A204.1 (cell line): ENCODE results near the gene HDHD3.
"Not testable (repeated sequence)": the region's sequence is repeated elsewhere in the genome, so short reads cannot be mapped to it uniquely, and the experiment has no call there.

Experiments
- FAIRE-seq: peaks from 2 replicates; lab custom pipeline; 2012; peaks lifted over from hg19 to GRCh38; lab: Jason Lieb, UNC

The HDHD3 gene

GRCh38 chr9:113388833-113389232, 12.0 kb upstream of the HDHD3 start:
- no peak for FAIRE-seq

DNA sequence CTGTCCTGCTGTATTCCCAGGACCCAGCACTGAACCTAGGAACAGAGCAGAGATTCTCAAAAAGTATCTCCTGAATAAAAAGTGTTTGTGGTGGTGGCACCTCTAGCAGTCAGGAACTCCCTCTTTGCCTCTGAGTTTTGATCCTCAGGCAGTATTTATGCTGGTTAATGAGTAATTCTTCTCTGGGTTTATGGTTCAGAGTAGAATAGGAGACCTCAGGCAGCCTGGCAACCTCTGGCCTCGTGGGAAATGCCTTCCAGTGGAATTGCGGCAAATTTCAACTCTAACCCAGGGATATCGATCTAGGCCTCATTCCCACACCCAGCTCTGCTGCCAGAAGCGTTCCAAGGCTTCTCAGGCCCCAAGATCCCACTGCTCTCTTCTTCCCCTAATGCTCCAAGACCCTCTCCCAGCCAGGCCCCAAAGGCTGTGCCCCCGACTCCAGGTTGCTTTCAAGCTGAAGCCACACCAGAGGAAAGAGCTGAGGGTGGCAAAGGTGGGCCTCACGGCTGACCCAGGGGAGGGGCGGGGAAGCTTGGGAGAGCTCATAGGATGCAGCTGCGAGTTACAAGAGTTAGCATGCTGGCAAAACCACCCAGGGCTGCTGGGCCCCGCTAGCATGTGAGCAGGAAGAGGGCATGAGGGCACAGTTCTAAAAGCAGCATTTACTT, 10.9 kb upstream of the HDHD3 start:
- no peak for FAIRE-seq

GRCh38 chr9:113386571-113387393, 10.0 kb upstream of the HDHD3 start:
- FAIRE-seq, result no peak

- FAIRE-seq, result no peak
Observed at GRCh38 chr9:113381909-113382411, 5.2 kb upstream of the HDHD3 start.

GRCh38 chr9:113381441-113381840, 4.7 kb upstream of the HDHD3 start:
- FAIRE-seq, result not testable (repeated sequence)

GRCh38 chr9:113380869-113381378, 4.1 kb upstream of the HDHD3 start:
- no peak for FAIRE-seq

DNA sequence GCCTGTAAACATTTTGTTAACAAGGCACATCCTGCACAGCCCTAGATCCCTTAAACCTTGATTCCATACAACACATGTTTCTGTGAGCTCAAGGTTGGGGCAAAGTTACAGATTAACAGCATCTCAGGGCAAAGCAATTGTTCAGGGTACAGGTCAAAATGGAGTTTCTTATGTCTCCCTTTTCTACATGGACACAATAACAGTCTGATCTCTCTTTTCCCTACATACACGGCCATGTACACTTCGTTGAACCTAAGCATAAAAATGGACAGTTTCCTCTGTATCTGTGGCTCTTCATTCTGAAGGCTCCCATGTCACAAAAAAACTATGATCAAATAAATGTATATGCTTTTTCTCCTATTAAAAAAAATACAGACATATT, 3.0 kb upstream of the HDHD3 start:
- FAIRE-seq, result not testable (repeated sequence)

DNA sequence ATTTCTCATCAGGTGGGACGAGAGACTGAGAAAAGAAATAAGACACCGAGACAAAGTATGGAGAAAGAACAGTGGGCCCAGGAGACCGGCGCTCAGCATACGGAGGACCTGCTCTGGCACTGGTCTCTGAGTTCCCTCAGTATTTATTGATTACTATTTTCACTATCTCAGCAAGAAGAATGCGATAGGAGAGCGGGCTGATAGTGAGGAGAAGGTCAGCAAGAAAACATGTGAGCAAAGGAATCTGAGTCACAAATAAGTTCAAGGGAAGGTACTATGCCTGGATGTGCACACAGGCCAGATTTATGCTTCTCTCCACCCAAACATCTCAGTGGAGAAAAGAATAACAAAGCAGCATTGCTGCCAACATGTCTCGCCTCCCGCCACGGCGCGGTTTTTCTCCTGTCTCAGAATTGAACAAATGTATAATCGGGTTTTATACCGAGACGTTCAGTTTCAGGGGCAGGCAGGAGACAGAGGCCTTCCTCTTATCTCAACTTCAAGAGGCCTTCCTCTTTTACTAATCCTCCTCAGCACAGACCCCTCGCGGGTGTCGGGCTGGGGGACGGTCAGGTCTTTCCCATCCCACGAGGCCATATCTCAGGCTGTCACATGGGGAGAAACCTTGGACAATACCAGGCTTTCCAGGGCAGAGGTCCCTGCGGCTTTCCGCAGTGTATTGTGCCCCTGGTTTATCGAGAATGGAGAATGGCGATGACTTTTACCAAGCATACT, 2.5 kb upstream of the HDHD3 start:
- not testable (repeated sequence) for FAIRE-seq

DNA sequence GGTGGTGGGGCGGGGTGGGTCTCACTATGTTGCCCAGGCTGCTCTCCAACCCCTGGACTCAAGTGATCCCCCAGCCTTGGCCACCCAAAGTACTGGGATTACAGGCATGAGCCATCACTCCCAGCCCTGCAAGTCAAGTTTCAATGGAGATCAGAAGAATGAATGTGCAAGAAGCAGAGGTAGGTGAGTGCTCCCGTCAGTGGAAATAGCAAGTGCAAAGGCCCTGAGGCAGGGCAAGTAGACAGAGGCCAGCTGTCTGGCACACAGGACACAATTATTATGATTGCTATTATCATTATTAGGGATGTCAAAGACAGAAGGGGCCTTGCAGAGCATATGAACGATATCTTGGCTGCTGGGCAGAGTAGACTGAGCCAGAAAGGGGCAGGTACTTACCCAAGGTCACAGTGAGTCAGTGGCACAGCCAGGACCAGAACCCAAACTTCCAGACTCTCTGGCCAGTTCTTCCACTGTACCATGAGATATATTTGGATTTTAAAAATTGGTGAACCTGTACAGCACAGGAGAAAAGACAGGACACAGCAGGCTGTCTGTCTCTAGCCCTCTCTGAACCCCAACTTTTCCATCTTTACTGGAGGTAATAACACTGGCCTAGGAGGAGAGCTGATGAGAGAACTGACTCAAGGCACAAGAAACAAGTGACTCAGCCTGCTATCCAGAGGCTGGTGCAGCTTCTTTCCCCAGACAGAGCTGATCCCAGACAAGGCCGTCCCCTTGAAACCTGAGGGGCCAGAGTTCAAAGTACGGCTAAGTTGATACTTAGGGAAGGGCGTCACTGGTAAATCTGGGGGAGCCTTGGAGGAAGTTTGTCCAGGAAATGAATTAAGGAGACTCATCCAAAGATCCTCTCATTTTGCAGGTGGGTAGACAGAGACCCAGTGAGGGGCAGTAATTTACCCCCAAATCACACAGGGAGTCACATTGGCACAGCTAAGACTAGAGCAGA, 1.4 kb downstream of the HDHD3 start:
- no peak for FAIRE-seq

DNA sequence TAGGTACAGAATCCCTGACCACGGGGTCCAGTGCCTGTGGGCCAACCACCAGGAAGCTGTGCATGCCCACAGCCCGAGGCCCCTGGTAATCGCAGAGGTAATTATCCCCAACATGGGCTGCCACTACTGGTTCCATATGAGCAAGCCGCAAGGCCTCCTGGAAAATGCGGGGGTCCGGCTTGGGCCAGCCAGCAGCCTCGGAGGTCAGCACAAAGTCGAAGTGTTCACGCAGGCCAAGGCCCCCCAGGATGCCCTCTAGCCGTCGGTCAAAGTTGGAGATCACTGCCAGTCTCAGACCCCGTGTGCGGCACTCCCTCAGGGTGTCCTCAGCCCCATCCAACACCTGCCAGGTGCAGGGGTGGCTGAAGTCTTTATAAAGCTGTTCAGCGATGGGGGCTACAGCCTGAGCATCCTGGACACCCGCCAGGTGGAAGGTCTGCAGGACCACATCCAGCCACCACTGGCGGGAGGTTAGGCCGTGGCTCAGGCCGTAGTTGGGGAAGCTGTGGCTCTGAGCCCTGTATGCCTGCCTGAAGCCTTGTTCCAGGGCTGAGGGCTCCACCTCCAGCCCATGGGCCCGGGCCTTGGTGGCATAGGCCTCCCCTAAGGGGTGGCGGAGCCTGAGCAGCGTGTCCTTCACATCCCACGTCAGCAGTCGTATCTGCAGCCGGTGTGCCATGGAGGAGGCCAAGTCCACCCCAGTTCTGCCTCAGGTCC, 3.0 kb downstream of the HDHD3 start:
- no peak for FAIRE-seq

- no peak for FAIRE-seq
Observed at GRCh38 chr9:113373256-113373655, 3.5 kb downstream of the HDHD3 start.

DNA sequence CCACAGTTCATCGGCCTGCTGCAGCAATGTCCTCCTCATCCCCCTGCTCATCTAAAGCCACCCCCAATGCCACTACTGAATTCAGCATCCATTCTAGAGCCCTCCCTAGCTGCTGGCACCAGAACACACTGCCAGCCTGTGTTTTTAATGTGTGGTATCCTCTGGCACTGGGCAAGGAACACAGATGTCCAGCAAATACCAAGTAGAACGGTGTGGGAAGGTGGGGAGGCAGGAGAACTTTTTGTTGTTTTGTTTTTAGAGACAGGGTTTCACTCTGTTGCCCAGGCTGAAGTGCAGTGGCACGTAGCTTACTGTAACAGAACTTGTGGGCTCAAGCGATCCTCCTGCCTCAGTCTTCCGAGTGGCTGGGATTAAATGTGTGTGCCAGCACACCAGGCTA, 4.7 kb downstream of the HDHD3 start:
- FAIRE-seq, result no peak

GRCh38 chr9:113370806-113371325, 5.9 kb downstream of the HDHD3 start:
- no peak for FAIRE-seq

DNA sequence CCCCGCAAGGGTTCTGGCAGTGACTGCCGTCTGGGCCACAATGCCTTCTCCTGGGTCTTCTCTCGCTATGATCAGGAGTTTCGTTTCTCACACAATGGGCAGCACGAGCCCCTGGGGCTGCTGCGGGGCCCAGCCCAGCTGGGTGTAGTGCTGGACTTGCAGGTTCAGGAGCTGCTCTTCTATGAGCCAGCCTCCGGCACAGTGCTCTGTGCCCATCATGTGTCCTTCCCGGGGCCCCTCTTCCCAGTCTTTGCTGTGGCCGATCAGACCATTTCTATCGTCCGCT, 7.0 kb downstream of the HDHD3 start:
- no peak for FAIRE-seq

- no peak for FAIRE-seq
Observed at GRCh38 chr9:113368982-113369854, 7.6 kb downstream of the HDHD3 start.

- no peak for FAIRE-seq
Observed at GRCh38 chr9:113368348-113368981, 8.3 kb downstream of the HDHD3 start.

GRCh38 chr9:113365652-113366051, 11.1 kb downstream of the HDHD3 start:
- FAIRE-seq, result not testable (repeated sequence)

GRCh38 chr9:113364951-113365350, 11.8 kb downstream of the HDHD3 start:
- FAIRE-seq, result no peak

GRCh38 chr9:113363336-113363735, 13.4 kb downstream of the HDHD3 start:
- no peak for FAIRE-seq
